Loucy (cell line): ENCODE data around the gene BCO1.
A peak's percentile ranks its signal among the peaks of the same experiment; 100 is the strongest.

ENCODE experiments used
- H2AFZ ChIP-seq: fragments of 200-600 bp; sonication (generic); 2 replicates; pipeline ENCODE4 v1.6.0; 2016; ENCODE audit warnings: antibody characterized with exemption, mild to moderate bottlenecking, low read length, moderate library complexity
- H3F3A ChIP-seq: fragments of 200-600 bp; 2 replicates; pipeline ENCODE4 v1.6.0; 2016; ENCODE audit warnings: antibody characterized with exemption, low read depth, mild to moderate bottlenecking
- H3K27me3 ChIP-seq: fragments of 200-600 bp; sonication (generic); 2 replicates; pipeline ENCODE4 v1.6.1; 2014; ENCODE audit warnings: low read length, mild to moderate bottlenecking; ENCODE audit not compliant: insufficient read depth, poor library complexity, severe bottlenecking
- H3K36me3 ChIP-seq: fragments of 200-600 bp; sonication (generic); 2 replicates; pipeline ENCODE4 v1.6.1; 2016; ENCODE audit warnings: low read length; ENCODE audit not compliant: insufficient read depth
- H3K4me1 ChIP-seq: fragments of 200-600 bp; sonication (generic); 2 replicates; pipeline ENCODE4 v1.5.1; 2014; ENCODE audit warnings: low read length, mild to moderate bottlenecking; ENCODE audit not compliant: insufficient read depth, poor library complexity, severe bottlenecking
- H3K4me2 ChIP-seq: fragments of 200-600 bp; sonication (generic); 2 replicates; pipeline ENCODE4 v1.6.0; 2014; ENCODE audit warnings: antibody characterized with exemption, low read length, low read depth, mild to moderate bottlenecking; ENCODE audit not compliant: poor library complexity, severe bottlenecking
- H3K4me3 ChIP-seq: fragments of 200-600 bp; sonication (generic); 2 replicates; pipeline ENCODE4 v1.5.1; 2014; ENCODE audit warnings: low read length, mild to moderate bottlenecking, mixed read lengths; ENCODE audit not compliant: poor library complexity, severe bottlenecking
- H3K79me2 ChIP-seq: fragments of 200-600 bp; sonication (generic); 2 replicates; pipeline ENCODE4 v1.6.1; 2014; ENCODE audit warnings: low read length; ENCODE audit not compliant: insufficient read depth
- H3K9ac ChIP-seq: fragments of 200-600 bp; sonication (generic); 2 replicates; pipeline ENCODE4 v1.6.0; 2014; ENCODE audit warnings: mild to moderate bottlenecking, low read depth, low read length, moderate library complexity; ENCODE audit not compliant: poor library complexity, severe bottlenecking
- H3K9me2 ChIP-seq: fragments of 200-600 bp; sonication (generic); replicated peaks from 2 replicates; pipeline ENCODE4 v1.6.1; 2016; ENCODE audit warnings: low read depth, low read length, mixed read lengths
- H3K9me3 ChIP-seq: fragments of 200-600 bp; sonication (generic); 2 replicates; pipeline ENCODE4 v1.6.1; 2014; ENCODE audit warnings: mild to moderate bottlenecking, antibody characterized with exemption, low read length, low read depth; ENCODE audit not compliant: insufficient read depth
- H4K20me1 ChIP-seq: fragments of 200-600 bp; sonication (generic); 2 replicates; pipeline ENCODE4 v1.6.0; 2014; ENCODE audit warnings: antibody characterized with exemption, low read length, mild to moderate bottlenecking; ENCODE audit not compliant: insufficient read depth, poor library complexity, severe bottlenecking
- CTCF ChIP-seq: fragments of 200-600 bp; sonication (generic); conservative IDR thresholded peaks from 2 replicates; pipeline ENCODE4 v1.5.1; 2014; ENCODE audit warnings: mild to moderate bottlenecking, antibody characterized with exemption, low read length
- EZH2phosphoT487 ChIP-seq: fragments of 200-600 bp; IDR thresholded peaks from 2 replicates; pipeline ENCODE4 v1.6.1; 2018; ENCODE audit warnings: antibody characterized with exemption, mild to moderate bottlenecking, moderate library complexity, borderline replicate concordance

The BCO1 gene, protein sequence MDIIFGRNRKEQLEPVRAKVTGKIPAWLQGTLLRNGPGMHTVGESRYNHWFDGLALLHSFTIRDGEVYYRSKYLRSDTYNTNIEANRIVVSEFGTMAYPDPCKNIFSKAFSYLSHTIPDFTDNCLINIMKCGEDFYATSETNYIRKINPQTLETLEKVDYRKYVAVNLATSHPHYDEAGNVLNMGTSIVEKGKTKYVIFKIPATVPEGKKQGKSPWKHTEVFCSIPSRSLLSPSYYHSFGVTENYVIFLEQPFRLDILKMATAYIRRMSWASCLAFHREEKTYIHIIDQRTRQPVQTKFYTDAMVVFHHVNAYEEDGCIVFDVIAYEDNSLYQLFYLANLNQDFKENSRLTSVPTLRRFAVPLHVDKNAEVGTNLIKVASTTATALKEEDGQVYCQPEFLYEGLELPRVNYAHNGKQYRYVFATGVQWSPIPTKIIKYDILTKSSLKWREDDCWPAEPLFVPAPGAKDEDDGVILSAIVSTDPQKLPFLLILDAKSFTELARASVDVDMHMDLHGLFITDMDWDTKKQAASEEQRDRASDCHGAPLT

GRCh38 chr16:81238296-81239011 lies at the start of gene BCO1:
Gene BCO1 (plus strand): TSS chr16:81238689. CDS start chr16:81238909, 220 bp downstream.
- TF ChIP-seq CTCF: no peak
- TF ChIP-seq EZH2phosphoT487: no peak
- Histone ChIP-seq H3K4me3 (peak within 1 kb of the TSS; percentile 31), H3K36me3 (no peaks in the 10 kb centered on the region), H3K9me2 (no peaks in the 10 kb centered on the region), H3K27me3 (no peaks in the 10 kb centered on the region), H4K20me1 (no peaks in the 10 kb centered on the region), H3K9ac (no peak within 1 kb of the TSS), H3K9me3 (no peaks in the 10 kb centered on the region), H3K4me2 (peak within 1 kb of the TSS; percentile 57), H3K4me1 (no peaks in the 10 kb centered on the region), H3F3A (no peaks in the 10 kb centered on the region), H2AFZ (peak within 1 kb of the TSS; percentile 65; the same call in 1 of the 2 replicates), H3K79me2 (no peaks in the 10 kb centered on the region)

- no peaks in the 10 kb centered on the region for H3K79me2 ChIP-seq
- H3K4me2 ChIP-seq: no peak overlapping the region
- no peaks in the 10 kb centered on the region for H3K36me3 ChIP-seq
- no peaks in the 10 kb centered on the region for H3K9me3 ChIP-seq
- H2AFZ ChIP-seq: no peak overlapping the region
- H3K9ac ChIP-seq: no peak overlapping the region
- H3K4me1 ChIP-seq: no peaks in the 10 kb centered on the region
- no peaks in the 10 kb centered on the region for H3K9me2 ChIP-seq
- no peaks in the 10 kb centered on the region for H3F3A ChIP-seq
- H4K20me1 ChIP-seq: no peaks in the 10 kb centered on the region
- no peaks in the 10 kb centered on the region for H3K27me3 ChIP-seq
- no peak overlapping the region for H3K4me3 ChIP-seq
- TF ChIP-seq CTCF: no peak
- no peak for TF ChIP-seq EZH2phosphoT487
Measured at GRCh38 chr16:81189100-81189664, 49.3 kb upstream of the BCO1 start.

DNA sequence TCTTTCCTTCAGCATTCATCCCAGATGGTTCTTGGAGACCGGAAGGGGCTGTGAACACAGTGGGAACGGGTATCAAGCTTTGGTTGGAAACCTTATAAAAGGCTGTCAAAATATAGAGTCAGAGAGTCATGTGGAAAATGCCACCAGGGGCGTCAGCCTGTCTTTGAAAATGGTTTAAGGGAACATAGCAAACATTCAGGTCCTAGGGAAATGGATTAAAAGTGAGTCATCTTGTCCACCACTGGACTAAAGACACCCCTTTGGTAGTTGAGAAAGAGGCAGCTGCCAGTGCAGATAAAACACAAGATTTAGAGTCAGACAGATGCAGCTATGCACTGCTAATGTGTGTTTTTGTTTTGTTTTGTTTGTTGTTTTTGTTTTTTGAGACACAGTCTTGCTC lies 47.8 kb upstream of the BCO1 start:
- Histone ChIP-seq H4K20me1 (no peaks in the 10 kb centered on the region), H3K27me3 (no peaks in the 10 kb centered on the region), H3K9me3 (no peaks in the 10 kb centered on the region), H3K4me3 (no peak overlapping the region), H3K9ac (no peak overlapping the region), H3F3A (no peaks in the 10 kb centered on the region), H3K4me1 (no peaks in the 10 kb centered on the region), H2AFZ (no peak overlapping the region), H3K36me3 (no peaks in the 10 kb centered on the region), H3K9me2 (no peaks in the 10 kb centered on the region), H3K4me2 (no peak overlapping the region), H3K79me2 (no peaks in the 10 kb centered on the region)
- TF ChIP-seq CTCF: no peak
- no peak for TF ChIP-seq EZH2phosphoT487
